ACC112 (cell line): ENCODE results near the gene TBL1XR1.

Experiments
- H2AFZ ChIP-seq: fragments of 200-600 bp; sonication (generic); one replicate; pipeline ENCODE4 v1.6.0; 2017; ENCODE audit warnings: antibody characterized with exemption, low read length; ENCODE audit not compliant: unreplicated experiment
- H3K27ac ChIP-seq: fragments of 200-600 bp; sonication (generic); 2 replicates; pipeline ENCODE4 v1.5.1; 2014; ENCODE audit warnings: low read depth, mild to moderate bottlenecking, antibody characterized with exemption, low read length, moderate library complexity
- H3K27me3 ChIP-seq: fragments of 200-600 bp; sonication (generic); 2 replicates; pipeline ENCODE4 v1.6.1; 2014; ENCODE audit warnings: mild to moderate bottlenecking, antibody characterized with exemption, low read length, moderate library complexity, mixed read lengths; ENCODE audit not compliant: insufficient read depth
- H3K36me3 ChIP-seq: fragments of 200-600 bp; sonication (generic); 2 replicates; pipeline ENCODE4 v1.6.1; 2016; ENCODE audit warnings: mild to moderate bottlenecking, antibody characterized with exemption, low read length, moderate library complexity, mixed read lengths; ENCODE audit not compliant: insufficient read depth
- H3K4me1 ChIP-seq: fragments of 200-600 bp; sonication (generic); one replicate; pipeline ENCODE4 v1.6.1; 2016; ENCODE audit warnings: low read length, mixed read lengths; ENCODE audit not compliant: insufficient read depth, unreplicated experiment, control insufficient read depth
- H3K4me3 ChIP-seq: fragments of 200-600 bp; sonication (generic); 2 replicates; pipeline ENCODE4 v1.5.1; 2014; ENCODE audit warnings: mild to moderate bottlenecking, low read depth, low read length
- H3K79me2 ChIP-seq: fragments of 200-600 bp; sonication (generic); one replicate; pipeline ENCODE4 v1.6.0; 2016; ENCODE audit warnings: low read length; ENCODE audit not compliant: control insufficient read depth, unreplicated experiment, insufficient read depth

The TBL1XR1 gene

DNA sequence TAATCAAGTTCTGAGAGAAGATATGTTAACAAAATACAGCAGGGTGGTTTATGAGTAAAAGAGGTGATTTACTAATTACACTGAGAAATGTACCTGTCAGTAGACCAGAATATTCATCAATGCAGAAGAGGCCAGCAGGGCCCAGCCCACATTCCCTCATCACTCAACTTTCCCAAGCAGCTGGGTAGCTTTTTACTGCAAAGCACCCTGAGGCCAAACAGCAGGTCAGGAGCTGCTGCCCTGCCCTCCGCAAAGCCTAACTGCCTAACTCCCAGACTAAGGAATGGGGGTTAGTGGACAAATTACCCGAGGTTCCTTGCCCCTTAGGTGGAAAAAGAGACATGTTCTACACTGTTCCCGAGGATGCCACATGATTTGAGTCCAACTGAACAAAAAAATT, 108.2 kb downstream of the TBL1XR1 start:
- Histone ChIP-seq H3K27me3 (no peaks in the 10 kb centered on the region), H3K4me1 (no peaks in the 10 kb centered on the region), H3K36me3 (peaks cover 18% of the 10 kb centered on the region), H2AFZ (no peak overlapping the region), H3K79me2 (peaks cover 89% of the 10 kb centered on the region), H3K4me3 (no peak overlapping the region), H3K27ac (no peak overlapping the region)

DNA sequence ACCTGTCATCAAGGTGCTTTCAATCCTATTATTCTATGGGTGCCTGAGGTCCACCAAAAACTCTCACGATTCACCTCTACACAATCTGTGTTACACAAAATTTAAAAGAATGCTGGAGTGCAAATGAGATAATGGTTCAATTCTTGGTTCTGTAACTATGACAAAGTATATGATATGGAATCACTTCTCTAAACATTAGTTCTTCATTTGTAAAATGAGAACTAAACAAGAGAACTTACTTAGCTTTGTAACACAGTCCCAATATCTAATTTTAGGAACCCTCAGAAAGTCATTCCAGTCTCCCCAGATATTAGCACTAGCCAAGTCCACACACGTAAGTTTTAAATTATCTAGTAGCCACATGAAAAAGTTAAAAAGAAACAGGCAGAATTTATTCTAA, 111.5 kb downstream of the TBL1XR1 start:
- H3K27ac ChIP-seq, result no peak overlapping the region
- H3K79me2 ChIP-seq, result peaks cover 78% of the 10 kb centered on the region
- H3K36me3 ChIP-seq, result peaks cover 11% of the 10 kb centered on the region
- H3K4me1 ChIP-seq, result no peaks in the 10 kb centered on the region
- no peaks in the 10 kb centered on the region for H3K27me3 ChIP-seq
- H2AFZ ChIP-seq, result no peak overlapping the region
- no peak overlapping the region for H3K4me3 ChIP-seq

DNA sequence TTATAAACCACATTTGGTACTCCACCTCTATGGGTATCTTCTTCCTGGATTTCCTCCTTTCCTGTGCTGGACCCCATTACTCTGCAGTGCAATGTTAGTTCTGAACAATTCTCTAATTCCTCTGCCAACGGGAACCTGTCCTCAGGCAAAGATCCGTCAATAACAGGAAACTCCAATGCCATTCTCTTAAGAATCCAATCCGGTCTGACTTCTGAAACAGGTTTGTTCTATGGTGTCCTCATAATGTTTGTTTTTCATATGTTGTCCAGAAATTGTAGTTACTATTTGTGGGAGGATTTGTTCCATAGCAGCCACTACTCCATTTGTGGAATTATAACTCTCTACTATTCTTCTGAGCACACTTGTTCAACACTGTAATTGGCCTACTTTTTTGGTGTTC, 112.7 kb downstream of the TBL1XR1 start:
- Histone ChIP-seq H2AFZ (no peak overlapping the region), H3K79me2 (peaks cover 76% of the 10 kb centered on the region), H3K27ac (no peak overlapping the region), H3K27me3 (no peaks in the 10 kb centered on the region), H3K4me1 (no peaks in the 10 kb centered on the region), H3K36me3 (peaks cover 11% of the 10 kb centered on the region), H3K4me3 (no peak overlapping the region)

DNA sequence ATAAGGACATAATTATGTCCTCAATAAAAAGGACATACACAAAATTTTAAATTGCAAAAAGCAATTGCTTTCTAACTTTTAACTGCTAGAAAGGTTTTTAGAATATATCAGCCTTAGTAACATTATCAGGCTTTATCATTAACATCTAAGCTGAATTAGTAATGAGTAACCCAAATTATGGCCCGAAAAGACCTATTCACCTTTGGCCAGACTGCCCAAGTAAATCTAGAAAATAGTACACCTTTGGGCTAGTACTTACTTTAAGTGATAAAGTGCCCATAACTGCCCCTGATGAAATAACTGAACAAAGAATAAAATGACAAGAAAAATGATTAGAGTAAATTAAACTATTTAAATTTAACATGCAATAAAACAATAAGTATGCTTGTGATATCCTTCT, 117.2 kb downstream of the TBL1XR1 start:
- Histone ChIP-seq H2AFZ (no peak overlapping the region), H3K27me3 (no peaks in the 10 kb centered on the region), H3K4me3 (no peak overlapping the region), H3K4me1 (no peaks in the 10 kb centered on the region), H3K79me2 (peaks cover 65% of the 10 kb centered on the region), H3K36me3 (peaks cover 27% of the 10 kb centered on the region), H3K27ac (no peak overlapping the region)

DNA sequence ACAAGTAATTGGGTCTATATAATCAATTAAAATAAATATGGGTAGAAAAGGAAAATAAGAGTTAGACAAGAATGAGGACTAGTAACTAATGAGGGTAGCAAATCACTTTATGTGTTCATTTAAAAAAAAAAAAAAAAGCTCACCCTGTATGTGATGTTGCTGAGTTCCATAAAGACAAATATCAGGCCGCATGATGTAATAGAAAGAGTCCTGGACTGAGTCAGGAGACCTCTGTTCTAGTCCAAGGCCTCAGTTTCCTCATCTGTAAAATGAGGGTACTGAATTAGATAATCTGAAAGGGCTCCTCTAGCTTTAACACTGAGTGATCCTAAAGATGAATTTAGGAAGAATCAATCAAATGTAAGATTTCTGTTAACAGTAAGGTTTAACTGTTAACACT, 117.6 kb downstream of the TBL1XR1 start:
- Histone ChIP-seq H3K4me3 (no peak overlapping the region), H3K36me3 (peaks cover 28% of the 10 kb centered on the region), H3K27me3 (no peaks in the 10 kb centered on the region), H3K4me1 (no peaks in the 10 kb centered on the region), H3K79me2 (peaks cover 65% of the 10 kb centered on the region), H3K27ac (no peak overlapping the region), H2AFZ (no peak overlapping the region)

DNA sequence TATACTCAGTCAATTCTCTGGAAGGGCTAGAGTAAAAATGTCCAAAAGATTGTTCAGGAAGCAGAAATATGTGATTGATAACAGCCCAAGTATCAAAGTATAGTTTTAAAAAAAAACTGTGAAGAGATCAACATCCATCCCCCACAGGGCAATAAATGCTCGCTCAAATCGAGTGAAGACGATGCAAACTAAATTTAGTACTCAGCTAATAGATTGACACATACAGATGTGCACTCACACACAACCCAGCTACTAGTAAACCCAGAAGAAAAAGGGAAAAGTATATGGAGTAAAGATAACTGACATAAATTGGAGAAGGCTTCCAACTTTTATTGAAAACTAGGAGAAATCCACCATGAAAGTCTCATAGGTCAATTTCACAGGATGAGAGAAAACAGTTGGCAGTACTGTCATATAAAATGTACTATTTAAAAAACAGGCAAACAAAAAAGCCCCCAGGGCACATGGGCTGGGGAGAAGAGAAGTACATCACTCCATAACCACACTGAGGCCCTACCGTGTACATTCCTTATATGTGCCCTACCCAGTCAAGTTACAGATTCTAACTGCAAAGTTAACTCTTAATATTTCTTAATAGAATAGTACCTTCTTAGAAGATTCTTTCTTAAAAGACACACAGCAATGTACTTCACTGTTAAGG, 125.7 kb downstream of the TBL1XR1 start:
- Histone ChIP-seq H3K4me1 (peaks cover 11% of the 10 kb centered on the region), H3K4me3 (no peak overlapping the region), H2AFZ (no peak overlapping the region), H3K27ac (no peak overlapping the region), H3K36me3 (peaks cover 18% of the 10 kb centered on the region), H3K79me2 (peaks cover 76% of the 10 kb centered on the region), H3K27me3 (no peaks in the 10 kb centered on the region)

DNA sequence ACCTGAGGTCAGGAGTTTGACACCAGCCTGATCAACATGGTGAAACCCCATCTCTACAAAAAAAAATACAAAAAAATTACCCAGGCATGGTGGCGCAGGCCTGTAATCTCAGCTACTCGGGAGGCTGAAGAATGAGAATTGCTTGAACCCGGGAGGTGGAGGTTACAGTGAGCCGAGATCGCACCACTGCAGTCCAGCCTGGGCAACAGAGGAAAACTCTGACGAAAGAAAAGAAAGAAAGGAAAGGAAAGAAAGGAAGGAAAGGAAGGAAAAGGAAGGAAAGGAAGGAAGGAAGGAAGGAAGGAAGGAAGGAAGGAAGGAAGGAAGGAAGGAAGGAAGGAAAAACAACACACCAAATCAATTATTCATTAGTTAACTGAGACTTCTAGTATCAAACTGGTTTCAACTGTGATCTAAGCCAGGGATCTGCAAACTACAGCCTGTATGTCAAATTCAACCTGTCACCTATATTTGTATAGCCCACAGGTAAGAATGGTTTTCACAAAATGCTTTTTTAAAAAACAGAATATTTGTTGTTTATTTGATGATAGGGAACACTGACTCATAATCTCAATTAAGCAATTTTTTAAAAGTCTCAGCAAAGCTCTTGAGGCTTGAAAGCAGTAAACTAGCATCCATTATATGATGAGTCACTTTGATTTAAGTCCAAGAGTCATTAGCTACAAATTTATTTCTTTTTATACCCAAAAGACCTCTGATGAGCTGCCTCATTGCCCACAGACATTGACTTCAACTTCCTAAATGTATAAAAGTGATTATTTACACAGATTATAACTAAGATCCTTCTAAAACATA, 127.6 kb downstream of the TBL1XR1 start:
- H3K27ac ChIP-seq, result 0 out of 2 replicates have a peak overlapping the region, but pooled peaks have one; percentile 25
- peaks cover 71% of the 10 kb centered on the region for H3K79me2 ChIP-seq
- H2AFZ ChIP-seq, result no peak overlapping the region
- H3K27me3 ChIP-seq, result no peaks in the 10 kb centered on the region
- peaks cover 3% of the 10 kb centered on the region; the same call in 1 of the 2 replicates for H3K36me3 ChIP-seq
- peaks cover 14% of the 10 kb centered on the region for H3K4me1 ChIP-seq
- H3K4me3 ChIP-seq, result no peak overlapping the region

DNA sequence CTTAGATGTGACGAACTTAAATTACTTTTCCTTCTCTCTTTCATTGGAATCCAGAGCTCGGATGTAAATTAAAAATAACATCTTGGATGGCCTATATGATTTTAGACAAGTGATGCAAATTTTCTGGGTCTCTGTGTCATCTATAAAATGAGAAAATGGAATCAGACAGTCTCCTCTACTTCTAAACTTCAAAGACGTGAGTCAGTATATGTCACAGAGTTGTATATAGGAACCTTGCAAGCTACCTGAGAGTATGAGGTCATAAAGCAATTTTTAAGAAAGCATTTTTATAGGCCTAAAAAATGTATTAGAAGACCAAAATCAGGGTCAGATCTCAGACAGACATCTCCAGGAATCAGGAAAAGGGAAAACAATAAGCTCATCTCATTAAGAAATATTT, 128.3 kb downstream of the TBL1XR1 start:
- H3K27ac ChIP-seq, result no peak overlapping the region
- H3K36me3 ChIP-seq, result no peaks in the 10 kb centered on the region
- no peak overlapping the region for H2AFZ ChIP-seq
- H3K79me2 ChIP-seq, result peaks cover 70% of the 10 kb centered on the region
- H3K4me3 ChIP-seq, result no peak overlapping the region
- H3K27me3 ChIP-seq, result no peaks in the 10 kb centered on the region
- H3K4me1 ChIP-seq, result peaks cover 14% of the 10 kb centered on the region

DNA sequence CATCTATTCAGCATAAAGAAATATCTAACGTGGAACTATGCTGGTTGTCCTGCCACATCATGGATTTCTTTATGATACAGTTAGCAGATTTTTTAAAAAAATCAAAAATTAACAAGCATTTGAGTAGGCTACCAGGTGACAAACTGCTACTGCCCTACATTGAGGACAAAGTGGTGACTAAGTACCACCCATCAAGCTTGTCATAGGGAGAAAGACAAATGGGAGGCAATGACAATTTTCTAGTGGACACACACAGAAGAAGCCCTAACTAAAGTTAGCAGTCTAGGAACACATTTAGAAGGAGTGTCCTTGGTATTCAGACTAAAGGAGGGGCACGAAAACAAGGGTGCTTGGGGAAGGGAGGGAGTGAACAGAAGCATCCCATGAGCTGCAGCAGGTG, 131.2 kb downstream of the TBL1XR1 start:
- Histone ChIP-seq H3K27ac (no peak overlapping the region), H2AFZ (no peak overlapping the region), H3K79me2 (peaks cover 70% of the 10 kb centered on the region), H3K27me3 (no peaks in the 10 kb centered on the region), H3K36me3 (peaks cover 5% of the 10 kb centered on the region), H3K4me3 (no peak overlapping the region), H3K4me1 (peaks cover 28% of the 10 kb centered on the region)

DNA sequence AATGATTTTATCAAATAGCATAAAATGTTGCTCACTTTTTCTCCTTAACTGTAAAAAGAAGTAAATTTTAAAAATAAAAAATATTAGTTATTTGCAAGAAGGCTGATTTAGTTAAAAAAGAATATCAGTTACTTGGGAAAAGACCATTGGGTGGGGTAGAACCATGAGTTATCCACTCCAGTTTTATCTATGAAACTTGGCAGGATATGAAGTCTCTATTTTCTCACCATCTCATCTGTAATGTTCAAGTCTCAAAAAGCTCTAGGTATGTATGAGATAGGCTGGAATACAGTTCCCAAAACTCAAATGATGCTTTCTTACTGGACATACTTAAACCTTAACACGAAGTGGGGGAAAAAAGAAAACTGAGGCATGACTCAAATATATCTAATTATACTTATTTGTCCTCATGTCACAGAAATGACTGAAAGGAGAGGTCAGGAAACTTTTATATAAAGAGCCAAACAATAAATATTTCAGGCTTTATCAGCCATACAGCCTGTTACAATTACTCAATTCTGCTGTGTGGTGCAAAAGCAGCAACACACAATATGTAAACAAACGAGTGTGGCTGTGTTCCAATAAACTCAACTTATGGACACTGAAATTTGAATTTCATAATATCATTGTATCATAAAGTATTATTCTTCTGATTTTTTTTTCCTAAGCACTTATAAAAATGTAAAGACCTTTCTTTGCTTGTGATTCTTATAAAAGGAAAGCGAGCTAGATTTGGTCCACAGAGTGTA, 131.8 kb downstream of the TBL1XR1 start:
- H2AFZ ChIP-seq, result no peak overlapping the region
- no peak overlapping the region for H3K4me3 ChIP-seq
- no peak overlapping the region for H3K27ac ChIP-seq
- no peaks in the 10 kb centered on the region for H3K27me3 ChIP-seq
- H3K79me2 ChIP-seq, result peaks cover 69% of the 10 kb centered on the region
- peaks cover 26% of the 10 kb centered on the region for H3K4me1 ChIP-seq
- H3K36me3 ChIP-seq, result peaks cover 8% of the 10 kb centered on the region
